Measurements from ENCODE around the gene DGLUCY.
A peak's percentile ranks its signal among the peaks of the same experiment; 100 is the strongest.

Gene DGLUCY

DNA sequence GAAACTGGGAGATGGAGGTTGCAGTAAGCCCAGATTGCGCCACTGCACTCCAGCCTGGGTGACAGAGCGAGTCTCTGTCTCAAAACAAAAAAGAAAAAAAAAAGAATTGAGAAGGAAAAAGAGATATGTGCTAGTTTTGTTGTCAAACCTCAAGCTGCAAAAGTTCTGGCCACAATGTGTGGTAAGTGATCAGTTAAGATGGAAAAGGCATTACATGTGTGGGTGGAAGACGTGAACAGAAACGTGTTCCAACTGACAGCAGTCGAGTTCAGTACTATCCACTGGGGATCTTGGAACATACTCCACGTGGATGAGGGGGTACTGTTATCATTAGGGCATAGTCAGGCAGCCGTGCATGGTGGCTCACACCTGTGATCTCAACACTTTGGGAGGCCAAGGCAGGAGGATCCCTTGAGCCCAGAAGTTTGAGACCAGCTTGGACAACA, 113.3 kb downstream of the DGLUCY start:
- peak overlapping the region in 10 of 21 experiments; percentile 11 to 94 (median 74) for H3K27ac ChIP-seq
- H3K4me3 ChIP-seq = no peak overlapping the region

DNA sequence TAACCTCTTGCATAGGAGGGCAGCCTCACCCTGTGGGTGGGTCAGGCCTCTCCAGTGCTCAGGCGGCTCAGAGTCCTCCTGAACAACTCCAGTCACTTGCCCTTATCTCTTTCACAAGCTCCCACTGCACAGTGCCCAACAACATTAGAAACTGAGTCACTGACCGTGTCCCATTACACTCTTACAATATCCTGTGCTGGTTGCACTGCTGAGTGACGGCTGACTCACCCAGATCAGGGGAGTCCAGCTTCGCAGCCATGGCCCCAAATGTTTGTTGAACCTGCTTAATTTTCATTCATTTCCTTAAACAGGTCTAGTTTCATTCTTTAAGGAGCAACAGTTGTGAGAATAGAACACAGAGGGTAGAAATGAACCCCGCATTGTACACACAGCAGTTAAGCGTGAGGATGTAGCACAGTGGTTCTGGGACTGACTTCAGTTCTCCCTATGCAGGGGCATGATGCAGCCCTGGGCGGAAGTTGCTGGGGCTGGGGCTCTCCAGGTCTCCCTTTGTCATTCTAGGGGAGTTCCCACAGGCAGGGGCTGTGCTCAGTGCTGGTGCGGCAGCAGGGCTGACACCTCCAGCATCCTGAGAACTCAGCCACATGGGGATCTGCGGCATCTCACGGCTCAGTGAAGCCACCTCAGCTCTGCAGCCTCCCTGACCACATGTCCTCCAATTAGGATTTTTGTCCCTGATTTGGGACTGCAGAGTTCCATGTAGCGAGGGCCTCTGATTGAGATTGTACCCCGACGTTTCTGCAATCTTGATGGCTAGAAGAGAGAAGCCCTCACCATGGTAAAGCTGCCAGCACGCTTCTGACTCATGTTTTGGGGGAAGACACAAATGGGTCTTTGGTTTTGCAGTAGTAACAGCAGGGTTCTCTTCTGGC, 114.5 kb downstream of the DGLUCY start:
- peak overlapping the region in 16 of 21 experiments; percentile 2 to 94 (median 62) for H3K27ac ChIP-seq
- H3K4me3 ChIP-seq = no peak overlapping the region

DNA sequence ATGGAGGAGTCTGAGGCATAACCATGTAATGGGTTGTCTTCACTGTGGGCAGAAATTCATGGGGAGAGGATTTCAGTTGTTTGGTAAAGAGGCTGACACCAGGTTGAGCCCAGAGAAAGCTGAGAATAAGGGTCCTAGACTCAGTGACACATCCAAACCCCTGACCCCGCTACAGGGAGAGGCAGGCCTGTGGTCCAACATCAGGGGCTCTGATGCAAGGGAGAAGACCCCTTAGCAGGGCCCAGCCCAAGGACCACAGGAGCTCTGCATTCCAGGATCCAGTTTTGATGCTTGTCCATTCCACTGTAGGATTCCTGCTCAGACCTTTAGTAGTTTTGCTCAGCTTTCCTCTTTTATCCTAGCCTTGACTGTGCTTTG, 115.1 kb downstream of the DGLUCY start:
- Histone ChIP-seq H3K27ac (peak overlapping the region in 13 of 21 experiments; percentile 8 to 94 (median 67)), H3K4me3 (no peak overlapping the region)

DNA sequence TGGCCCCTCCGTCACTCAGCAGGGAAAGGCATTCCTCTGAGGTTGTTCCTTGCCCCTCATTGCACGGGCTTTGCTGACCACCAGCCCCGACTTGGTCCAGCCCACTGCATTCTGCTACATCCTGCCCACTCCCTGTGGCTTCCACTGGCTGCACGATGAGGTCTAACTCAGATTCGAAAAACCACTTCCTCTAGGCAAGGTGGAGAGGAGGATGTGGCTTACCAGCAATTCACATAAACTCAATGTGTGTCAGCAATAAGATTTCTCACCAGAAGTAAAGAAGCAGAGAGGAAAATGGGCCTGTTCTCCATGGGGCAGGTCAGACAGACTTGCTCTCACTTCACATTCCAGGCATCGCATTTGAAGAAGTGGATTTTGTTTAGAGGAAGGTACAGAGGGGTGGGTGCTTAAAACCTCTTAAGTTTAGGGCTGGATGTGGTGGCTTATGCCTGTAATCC, 115.9 kb downstream of the DGLUCY start:
- peak overlapping the region in 17 of 21 experiments; percentile 2 to 94 (median 61) for H3K27ac ChIP-seq

DNA sequence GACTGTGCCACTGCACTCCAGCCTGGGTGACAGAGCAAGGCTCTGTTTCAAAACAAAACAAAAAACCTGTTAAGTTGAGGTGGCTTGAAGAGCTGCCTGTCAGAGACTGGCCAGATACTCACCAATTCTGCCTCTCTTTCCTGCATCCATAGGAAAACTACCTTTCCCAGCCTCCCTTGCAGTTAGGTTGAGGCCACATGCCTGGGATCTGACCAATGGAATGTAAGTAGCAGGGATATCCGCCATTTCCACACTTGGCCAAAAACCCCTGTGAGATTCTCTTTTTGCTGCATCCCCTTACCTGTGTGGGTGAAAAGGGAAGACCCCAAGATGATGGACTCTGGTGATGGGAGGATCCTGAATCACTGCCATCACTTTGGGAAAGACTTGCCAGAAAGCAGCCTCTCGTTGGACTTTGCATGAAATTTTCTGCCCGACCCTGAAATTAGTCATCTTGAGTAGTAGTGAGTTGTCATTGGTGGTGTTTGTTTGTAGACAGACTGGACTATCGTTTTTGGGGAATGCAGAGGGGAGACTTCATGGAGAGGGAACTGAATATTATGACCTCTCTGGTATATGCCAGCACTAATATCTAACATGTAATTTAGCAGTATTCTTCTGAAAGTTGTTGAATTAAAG, 116.6 kb downstream of the DGLUCY start:
- peak overlapping the region in 16 of 21 experiments; percentile 2 to 94 (median 60) for H3K27ac ChIP-seq
- no peak overlapping the region for H3K4me3 ChIP-seq

More for the DNA sequence above, 115.9 kb downstream of the DGLUCY start:
- no peak overlapping the region for H3K4me3 ChIP-seq

DNA sequence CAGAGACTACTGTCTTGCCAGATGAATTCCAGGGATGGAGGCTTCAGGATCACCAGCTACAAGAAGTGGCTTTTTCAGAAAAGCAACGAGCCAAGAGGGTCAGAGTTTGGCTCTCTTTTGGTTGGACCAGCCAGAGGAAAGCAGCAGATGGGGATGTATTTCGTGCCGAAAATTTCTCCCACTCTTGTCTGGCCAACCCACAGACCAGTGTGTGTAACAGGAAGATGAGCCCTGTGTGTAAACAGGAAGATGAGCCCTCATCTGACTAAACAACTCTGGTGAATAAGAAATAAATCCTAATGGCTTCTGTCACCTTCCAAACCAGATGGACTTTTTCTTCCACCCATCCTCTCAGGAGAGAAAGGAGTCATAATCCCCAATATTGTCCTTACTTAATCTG, 117.6 kb downstream of the DGLUCY start:
- H3K4me3 ChIP-seq = no peak overlapping the region
- peak overlapping the region in 16 of 21 experiments; percentile 3 to 94 (median 60) for H3K27ac ChIP-seq

DNA sequence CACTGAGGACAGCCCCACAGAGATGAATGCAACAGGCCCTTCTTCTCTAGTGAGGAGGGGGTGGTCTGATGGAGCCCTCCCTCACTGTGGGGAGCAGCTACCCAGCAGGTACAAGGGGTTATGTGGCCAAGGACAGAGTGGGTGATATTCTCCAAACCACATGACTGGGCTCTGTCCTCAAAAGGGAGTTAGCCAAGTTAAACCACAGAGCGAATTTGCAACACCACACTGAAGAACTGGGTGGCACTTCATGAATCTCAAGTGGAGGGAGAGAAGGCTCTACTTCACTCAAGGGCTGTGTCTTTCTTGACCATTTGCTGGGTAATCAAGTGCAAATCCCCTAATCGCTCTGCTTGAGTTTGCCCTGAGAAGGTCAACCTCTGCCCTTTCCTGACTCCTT, 118.2 kb downstream of the DGLUCY start:
- H3K27ac ChIP-seq = peak overlapping the region in 17 of 21 experiments; percentile 18 to 94 (median 57)

DNA sequence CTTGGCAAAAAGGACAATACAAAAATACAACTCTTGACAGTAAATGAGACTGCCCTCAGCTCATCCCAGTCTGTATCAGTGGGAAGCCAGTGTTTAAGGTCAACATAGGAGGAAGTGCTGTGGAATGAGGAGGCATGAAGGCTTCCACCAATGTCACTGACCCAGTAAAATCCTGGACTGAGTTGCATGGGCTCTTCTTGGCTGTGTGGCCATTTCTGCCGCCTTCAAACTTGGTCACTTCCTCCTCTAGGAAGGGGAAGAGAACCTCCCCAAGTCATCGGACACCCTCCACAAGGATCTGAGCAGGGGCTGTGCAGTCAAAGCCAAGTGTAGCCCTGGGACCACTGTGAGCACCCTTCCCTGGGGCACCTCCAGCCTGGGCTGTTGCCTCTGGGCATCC, 118.7 kb downstream of the DGLUCY start:
- peak overlapping the region in 15 of 21 experiments; percentile 1 to 94 (median 47) for H3K27ac ChIP-seq
- H3K4me3 ChIP-seq = no peak overlapping the region

More for the DNA sequence above, 118.2 kb downstream of the DGLUCY start:
- H3K4me3 ChIP-seq = no peak overlapping the region

DNA sequence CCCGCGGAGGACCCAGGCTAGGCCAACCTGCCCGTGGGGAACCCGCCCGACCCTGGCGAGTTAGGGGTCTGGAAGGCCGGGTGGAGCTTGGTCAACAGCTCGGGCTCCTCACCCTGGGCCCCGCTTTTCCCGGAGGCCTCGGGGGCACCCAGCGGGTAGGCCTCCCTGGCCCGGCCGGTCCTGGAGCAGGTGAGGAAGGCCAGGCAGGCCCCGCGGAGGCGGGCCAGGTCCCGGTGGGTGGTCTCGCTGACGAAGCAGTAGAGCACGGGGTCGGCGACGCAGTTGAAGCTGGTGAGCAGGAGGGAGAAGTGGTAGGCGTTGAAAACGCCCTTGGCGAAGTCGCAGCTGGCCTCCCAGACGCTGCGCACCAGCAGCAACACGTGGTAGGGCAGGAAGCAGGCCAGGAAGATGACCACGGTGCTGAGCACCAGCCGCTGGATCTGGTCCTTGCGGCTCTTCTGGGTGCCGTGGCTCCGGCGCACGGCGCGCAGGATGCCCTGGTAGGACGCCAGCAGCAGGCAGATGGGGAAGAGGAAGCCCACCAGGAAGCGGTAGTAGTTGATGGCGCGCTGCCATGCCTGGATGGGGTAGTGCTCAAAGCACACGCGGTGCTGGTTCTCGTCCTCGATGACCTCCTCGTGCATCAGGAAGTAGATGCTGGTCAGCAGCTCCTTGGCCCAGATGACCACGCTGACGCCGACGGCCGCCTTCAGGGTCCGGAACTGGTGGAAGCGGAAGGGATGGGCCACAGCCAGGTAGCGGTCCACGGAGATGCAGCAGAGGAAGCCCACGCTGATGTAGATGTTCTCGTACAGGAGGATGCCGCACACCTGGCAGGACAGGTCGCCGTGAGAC, 120.3 kb downstream of the DGLUCY start:
- peak overlapping the region in 2 of 21 experiments; percentile 22 to 92 for H3K27ac ChIP-seq
- no peak overlapping the region for H3K4me3 ChIP-seq

DNA sequence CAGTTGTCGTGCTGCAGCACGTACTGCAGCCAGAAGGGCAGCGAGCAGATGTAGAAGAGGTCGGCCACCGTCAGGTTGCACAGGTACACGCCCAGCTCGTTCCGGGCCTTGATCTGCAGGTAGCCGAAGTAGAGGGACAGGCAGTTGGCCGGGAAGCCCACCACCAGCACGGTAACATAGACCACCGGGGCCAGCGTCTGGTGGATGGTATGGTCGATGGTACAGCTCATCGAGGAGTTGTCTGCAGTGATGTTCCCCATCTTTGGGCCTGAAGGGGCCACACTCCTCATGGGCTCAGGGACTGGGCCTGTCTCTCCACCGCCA, 120.9 kb downstream of the DGLUCY start:
- Histone ChIP-seq H3K4me3 (no peak overlapping the region), H3K27ac (no peak overlapping the region)

DNA sequence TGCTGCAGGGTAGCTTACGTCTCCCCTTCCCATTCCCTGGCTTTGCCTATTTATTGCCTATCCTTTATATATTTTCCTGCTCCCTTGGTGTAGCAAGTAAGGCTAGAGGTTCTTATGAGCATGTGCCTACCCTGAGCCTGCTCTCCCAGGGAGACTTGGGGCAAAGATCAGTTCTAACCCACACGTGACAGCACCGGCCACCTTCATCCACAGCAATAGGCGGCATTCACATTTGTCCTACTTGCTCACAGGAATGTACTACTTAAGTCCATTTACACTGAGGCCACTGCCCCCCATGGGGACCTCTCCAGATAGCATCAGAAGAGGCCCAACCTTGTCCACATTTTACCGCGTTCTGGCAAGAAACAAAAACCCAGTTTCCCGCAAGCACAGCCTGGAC, 122.0 kb downstream of the DGLUCY start:
- peak overlapping the region in 1 of 21 experiments; percentile 19 for H3K27ac ChIP-seq
- H3K4me3 ChIP-seq = no peak overlapping the region

DNA sequence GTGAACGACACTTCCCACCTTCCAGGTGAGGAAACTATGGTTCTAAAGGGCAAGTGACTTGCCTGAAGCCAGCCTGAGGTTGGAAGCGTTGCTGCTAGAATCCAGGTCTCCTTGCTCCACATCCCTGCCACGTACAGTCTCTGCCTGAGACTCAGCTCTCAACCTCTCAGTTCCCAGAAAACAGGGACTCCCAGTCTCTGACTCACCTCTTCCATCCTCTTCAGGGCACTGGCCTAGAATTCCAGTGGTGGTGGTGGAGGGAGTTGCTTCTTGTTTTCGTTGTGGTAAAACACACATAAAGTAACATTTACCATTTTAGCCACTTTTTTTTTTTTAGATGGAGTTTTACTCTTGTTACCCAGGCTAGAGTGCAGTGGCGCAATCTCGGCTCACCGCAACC, 123.3 kb downstream of the DGLUCY start:
- Histone ChIP-seq H3K27ac (peak overlapping the region in 7 of 21 experiments; percentile 18 to 96 (median 32)), H3K4me3 (no peak overlapping the region)

DNA sequence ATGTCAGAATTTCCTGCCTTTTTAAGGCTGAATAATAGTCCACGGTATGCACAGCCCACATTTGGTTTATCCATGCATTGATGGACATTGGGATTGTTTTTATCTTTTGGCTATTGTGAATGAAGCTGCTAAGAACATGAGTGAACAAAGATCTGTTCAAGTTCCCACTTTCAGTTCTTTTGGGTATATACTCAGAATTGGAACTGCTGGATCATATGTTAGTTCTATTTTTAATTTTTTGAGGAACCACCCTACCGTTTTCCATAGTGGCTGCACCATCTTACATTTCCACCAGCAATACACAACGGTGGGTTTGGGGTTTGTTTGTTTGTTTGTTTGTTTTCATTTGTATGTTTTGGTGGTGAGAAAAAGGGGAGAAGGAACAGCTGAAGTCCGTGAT, 124.2 kb downstream of the DGLUCY start:
- Histone ChIP-seq H3K27ac (peak overlapping the region in 9 of 21 experiments; percentile 5 to 96 (median 34)), H3K4me3 (no peak overlapping the region)

DNA sequence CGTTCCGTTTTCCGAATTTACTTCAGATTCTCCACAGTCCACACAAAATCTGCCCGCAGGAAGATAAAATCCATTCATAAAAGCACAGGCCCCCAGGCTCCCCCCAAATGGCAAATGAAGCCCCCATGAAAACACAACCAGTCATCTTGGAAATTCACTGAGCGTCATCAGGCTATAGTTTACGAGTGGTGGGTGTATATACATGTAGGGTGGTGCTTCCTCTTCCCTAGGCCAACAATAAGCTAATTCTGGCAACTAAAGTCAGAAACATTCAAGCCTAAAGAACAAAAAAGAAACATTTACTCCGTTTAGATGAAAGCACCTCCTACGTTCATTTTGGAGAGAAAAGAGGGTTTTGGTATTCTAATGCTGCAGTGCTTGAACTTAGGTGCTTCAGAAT, 124.8 kb downstream of the DGLUCY start:
- peak overlapping the region in 11 of 21 experiments; percentile 2 to 96 (median 28) for H3K27ac ChIP-seq
- H3K4me3 ChIP-seq = no peak overlapping the region

DNA sequence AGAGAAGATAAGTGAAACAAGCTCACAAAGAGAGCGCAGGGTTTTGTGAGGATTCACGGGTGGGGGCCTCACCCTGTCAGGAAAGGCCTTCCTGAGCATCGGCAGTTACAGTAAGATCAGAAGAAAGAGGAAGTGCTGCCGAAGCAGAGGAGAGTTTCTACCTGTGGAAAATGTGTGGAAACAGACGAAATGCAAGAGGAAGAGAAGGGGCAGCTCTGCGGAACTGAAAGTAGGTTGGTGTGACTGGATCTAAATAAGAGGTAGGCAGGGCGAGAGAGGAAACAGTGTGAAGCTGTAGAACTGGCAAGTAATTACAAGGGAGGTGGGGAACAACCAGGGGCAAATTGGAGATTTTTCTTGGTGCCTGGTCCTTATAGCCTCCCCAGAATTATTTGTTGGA, 128.0 kb downstream of the DGLUCY start:
- peak overlapping the region; percentile 10 to 41 (median 31) for H3K4me3 ChIP-seq

DNA sequence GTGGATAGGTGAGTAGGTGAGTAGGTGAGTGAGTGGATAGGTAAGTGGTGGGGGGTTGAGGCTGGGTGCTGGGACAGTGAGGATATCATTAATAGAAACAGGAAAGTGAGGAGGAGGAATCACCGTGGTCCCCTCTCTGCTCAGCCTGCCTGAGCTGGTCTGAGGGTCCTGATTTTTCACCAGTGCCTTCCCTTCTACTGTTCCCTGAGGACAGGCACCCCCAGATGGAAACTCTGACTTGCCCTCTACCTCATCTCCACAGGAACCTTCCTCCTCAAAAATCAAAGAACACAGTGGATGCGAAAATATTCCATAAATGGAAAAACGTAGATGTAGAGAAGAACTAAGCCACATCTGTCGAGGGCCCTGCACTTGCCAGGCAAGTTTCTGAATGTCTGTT, 128.8 kb downstream of the DGLUCY start:
- H3K27ac ChIP-seq = peak overlapping the region; percentile 14 to 96 (median 82)
- peak overlapping the region in 6 of 7 experiments; percentile 13 to 41 (median 34) for H3K4me3 ChIP-seq

More for the DNA sequence above, 128.0 kb downstream of the DGLUCY start:
- peak overlapping the region in 20 of 21 experiments; percentile 8 to 96 (median 82) for H3K27ac ChIP-seq

DNA sequence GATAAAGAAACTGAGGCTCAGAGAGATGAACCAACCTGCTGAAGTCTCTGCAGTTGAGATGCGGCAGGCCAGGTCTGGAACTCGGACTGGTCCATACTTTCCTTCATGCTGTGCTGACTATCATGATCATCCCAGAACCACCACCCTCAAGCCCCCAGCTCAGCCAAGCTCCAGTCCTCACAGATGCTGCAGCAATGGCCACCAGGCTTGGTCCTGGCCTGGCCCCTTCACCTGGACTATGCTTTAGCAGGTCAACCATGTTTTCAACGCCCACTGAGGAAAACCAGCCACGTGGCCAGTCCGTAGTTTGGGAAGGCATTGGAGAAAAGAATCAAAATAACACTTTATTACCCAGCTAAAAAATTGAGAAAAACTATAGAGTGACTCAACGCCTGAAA, 129.2 kb downstream of the DGLUCY start:
- Histone ChIP-seq H3K27ac (peak overlapping the region in 20 of 21 experiments; percentile 34 to 96 (median 82)), H3K4me3 (peak overlapping the region; percentile 13 to 41 (median 31))

DNA sequence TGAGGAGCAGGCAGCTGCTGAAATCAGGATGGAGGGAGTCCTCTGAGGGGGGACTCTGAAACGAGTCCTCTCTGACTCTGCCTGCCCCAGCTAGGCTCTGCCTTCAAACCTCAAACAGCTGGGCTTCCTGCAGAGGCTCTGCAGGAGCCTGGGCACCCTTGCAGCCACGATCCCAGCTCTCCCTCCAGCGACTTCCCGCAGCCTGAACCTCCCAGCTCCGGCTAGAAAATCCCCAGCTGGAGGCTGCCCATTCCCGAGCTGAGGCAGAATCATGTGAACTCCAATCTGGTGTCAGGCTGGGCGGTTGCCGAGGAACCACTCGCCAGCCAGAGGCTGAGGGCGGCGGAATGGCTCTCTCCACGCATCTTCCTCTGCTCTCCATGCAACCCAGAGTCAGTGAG, 130.6 kb downstream of the DGLUCY start, which contains the start of gene GPR68:
TSS of gene GPR68 (minus strand) at position 204 of the 401 bp plus-strand sequence. CDS start 9,654 bp downstream, outside the sequence.
- Histone ChIP-seq H3K27ac (peak within 1 kb of the TSS; percentile 26 to 96 (median 83)), H3K4me3 (peak within 1 kb of the TSS; percentile 13 to 41 (median 31))

DNA sequence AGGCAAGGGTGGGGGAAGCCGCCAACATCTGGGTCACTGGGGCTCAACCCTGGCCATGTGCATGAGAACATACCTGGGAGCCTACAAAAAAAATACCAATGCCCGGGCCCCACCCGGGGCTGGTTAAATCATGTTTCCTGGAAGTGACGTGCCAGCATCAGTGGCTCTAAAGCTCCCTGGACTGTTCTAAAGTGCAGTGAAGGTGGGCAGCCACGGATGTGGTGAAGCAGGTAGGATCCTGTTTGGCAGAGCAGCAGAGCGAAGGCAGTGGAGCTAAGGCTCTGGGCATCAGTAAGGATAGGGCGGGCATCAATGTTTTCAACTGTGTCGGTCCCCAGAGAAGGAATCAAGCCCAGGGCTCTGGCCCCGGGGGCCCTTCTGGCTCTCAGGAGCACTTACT, 131.2 kb downstream of the DGLUCY start:
- peak overlapping the region in 5 of 7 experiments; percentile 20 to 41 (median 37) for H3K4me3 ChIP-seq
- H3K27ac ChIP-seq = peak overlapping the region in 20 of 21 experiments; percentile 49 to 96 (median 84)
